ENCODE measurements around the gene FBXO34.

- no peak for TF ChIP-seq POLR2A (IDR thresholded peaks at IDR 0.05)
- TF ChIP-seq CTCF (IDR thresholded peaks at IDR 0.05), result no peak
Measured at GRCh38 chr14:55228261-55228660, 43.0 kb upstream of the FBXO34 start.
